ENCODE data around the gene HNF4A. TPM values are rescaled to one million over a fixed set of nuclear protein-coding genes. Genes with fewer than 3 reads are reported as not detected.
"Not testable (repeated sequence)": the region's sequence is repeated elsewhere in the genome, so short reads cannot be mapped to it uniquely, and the experiment has no call there.

HNF4A gene
- total and polyA plus RNA-seq, 2 experiments from 2014 or later: 0.09 TPM; not detected in 1

- no peak for DNase-seq (ENCODE audit: low read depth in 1 of 2, low spot score in 1 of 2)
- TF ChIP-seq CTCF (IDR thresholded peaks at IDR 0.05; ENCODE audit: low read depth, low read length): no peak
Observed at GRCh38 chr20:44314870-44315269, 40.6 kb upstream of the HNF4A start.

GRCh38 chr20:44319839-44320422, 35.6 kb upstream of the HNF4A start:
- H3K4me3 ChIP-seq: no peak overlapping the region
- no peak overlapping the region for H3K27ac ChIP-seq
- H3K9me3 ChIP-seq (ENCODE audit: low read depth): no peaks in the 10 kb centered on the region
- H3K36me3 ChIP-seq: no peaks in the 10 kb centered on the region
- no peaks in the 10 kb centered on the region for H3K4me1 ChIP-seq (ENCODE audit: low read depth)
- DNase-seq (ENCODE audit: low read depth in 1 of 2, low spot score in 1 of 2): no peak
- H3K27me3 ChIP-seq: no peaks in the 10 kb centered on the region
- no peak for TF ChIP-seq CTCF (IDR thresholded peaks at IDR 0.05; ENCODE audit: low read depth, low read length)

More at GRCh38 chr20:44314870-44315269, 40.6 kb upstream of the HNF4A start:
- no peak overlapping the region for H3K27ac ChIP-seq
- H3K36me3 ChIP-seq: no peaks in the 10 kb centered on the region
- H3K4me1 ChIP-seq (ENCODE audit: low read depth): no peaks in the 10 kb centered on the region
- no peaks in the 10 kb centered on the region for H3K9me3 ChIP-seq (ENCODE audit: low read depth)
- H3K4me3 ChIP-seq: no peak overlapping the region
- no peaks in the 10 kb centered on the region for H3K27me3 ChIP-seq

- no peak overlapping the region for H3K27ac ChIP-seq
- H3K4me1 ChIP-seq (ENCODE audit: low read depth): no peaks in the 10 kb centered on the region
- no peak for DNase-seq (ENCODE audit: low read depth in 1 of 2, low spot score in 1 of 2)
- TF ChIP-seq CTCF (IDR thresholded peaks at IDR 0.05; ENCODE audit: low read depth, low read length): no peak
- no peaks in the 10 kb centered on the region for H3K27me3 ChIP-seq
- no peaks in the 10 kb centered on the region for H3K36me3 ChIP-seq
- no peaks in the 10 kb centered on the region for H3K9me3 ChIP-seq (ENCODE audit: low read depth)
- H3K4me3 ChIP-seq: no peak overlapping the region
Observed at GRCh38 chr20:44324343-44324742, 31.2 kb upstream of the HNF4A start.

- H3K9me3 ChIP-seq (ENCODE audit: low read depth): no peaks in the 10 kb centered on the region
- no peak overlapping the region for H3K4me3 ChIP-seq
- no peaks in the 10 kb centered on the region for H3K27me3 ChIP-seq
- H3K36me3 ChIP-seq: no peaks in the 10 kb centered on the region
- H3K4me1 ChIP-seq (ENCODE audit: low read depth): no peaks in the 10 kb centered on the region
- no peak overlapping the region for H3K27ac ChIP-seq
- TF ChIP-seq CTCF (IDR thresholded peaks at IDR 0.05; ENCODE audit: low read depth, low read length): peak; percentile 10
- no peak for DNase-seq (ENCODE audit: low read depth in 1 of 2, low spot score in 1 of 2)
Observed at GRCh38 chr20:44326391-44327159, 28.9 kb upstream of the HNF4A start.

GRCh38 chr20:44327748-44328147, 27.8 kb upstream of the HNF4A start:
- H3K27ac ChIP-seq; H3K36me3 ChIP-seq; H3K9me3 ChIP-seq (ENCODE audit: low read depth); H3K27me3 ChIP-seq; H3K4me1 ChIP-seq (ENCODE audit: low read depth); H3K4me3 ChIP-seq; DNase-seq (ENCODE audit: low read depth in 1 of 2, low spot score in 1 of 2): not testable (repeated sequence)

- no peak overlapping the region for H3K4me3 ChIP-seq
- H3K36me3 ChIP-seq: no peaks in the 10 kb centered on the region
- no peak overlapping the region for H3K27ac ChIP-seq
- no peaks in the 10 kb centered on the region for H3K9me3 ChIP-seq (ENCODE audit: low read depth)
- no peaks in the 10 kb centered on the region for H3K4me1 ChIP-seq (ENCODE audit: low read depth)
- no peak for DNase-seq (ENCODE audit: low read depth in 1 of 2, low spot score in 1 of 2)
- no peak for TF ChIP-seq CTCF (IDR thresholded peaks at IDR 0.05; ENCODE audit: low read depth, low read length)
- no peaks in the 10 kb centered on the region for H3K27me3 ChIP-seq
Observed at GRCh38 chr20:44328428-44328827, 27.1 kb upstream of the HNF4A start.

Data from cardiac muscle cell (in vitro differentiated cells and primary cell).